Activated T-cell treated with anti-CD3 and anti-CD28 coated beads, Interleukin-2, amount 50 U/mL, for 24 hours (primary cell): ENCODE results near the gene TUBG1.
A peak's percentile ranks its signal among the peaks of the same experiment; 100 is the strongest.

Experiments
- DNase-seq: peaks from one replicate; pipeline ENCODE4 v3.0.0-alpha.2; 2020
- H3K27ac Mint-ChIP-seq: 2 replicates; pipeline ENCODE4 v1.8.0; 2020; ENCODE audit warnings: mild to moderate bottlenecking, mixed read lengths
- H3K27me3 Mint-ChIP-seq: 2 replicates; pipeline ENCODE4 v1.8.0; 2020; ENCODE audit warnings: mixed read lengths
- H3K36me3 Mint-ChIP-seq: 2 replicates; pipeline ENCODE4 v1.8.0; 2020; ENCODE audit warnings: low read depth, mixed read lengths
- H3K4me1 Mint-ChIP-seq: 2 replicates; pipeline ENCODE4 v1.8.0; 2020; ENCODE audit warnings: low read depth, mixed read lengths
- H3K4me3 Mint-ChIP-seq: 2 replicates; pipeline ENCODE4 v1.8.0; 2020; ENCODE audit warnings: mild to moderate bottlenecking, moderate library complexity, mixed read lengths
- H3K9me3 Mint-ChIP-seq: 2 replicates; pipeline ENCODE4 v1.8.0; 2020; ENCODE audit warnings: mixed read lengths

The TUBG1 gene

GRCh38 chr17:42609182-42609813 is at the start of gene TUBG1, which contains the start of gene RETREG3:
Gene TUBG1, plus strand, starts transcription at chr17:42609683. Its CDS starts 55 bp downstream, at chr17:42609738.
Gene RETREG3, minus strand, starts transcription at chr17:42609374. Its CDS starts 50 bp downstream, at chr17:42609324.
- Mint-ChIP-seq H3K27ac (peak within 1 kb of the TSS; percentile 97), H3K36me3 (peaks cover 59% of the 10 kb centered on the region), H3K4me3 (peak within 1 kb of the TSS; percentile 100), H3K4me1 (peaks cover 44% of the 10 kb centered on the region), H3K27me3 (no peaks in the 10 kb centered on the region), H3K9me3 (no peaks in the 10 kb centered on the region)
- DNase-seq, result peak; percentile 99

GRCh38 chr17:42560246-42560645 is 49.2 kb upstream of the TUBG1 start:
- no peaks in the 10 kb centered on the region for H3K9me3 Mint-ChIP-seq
- peaks cover 34% of the 10 kb centered on the region for H3K36me3 Mint-ChIP-seq
- no peak overlapping the region for H3K27ac Mint-ChIP-seq
- no peak for DNase-seq
- H3K4me3 Mint-ChIP-seq, result peak overlapping the region; percentile 71
- H3K27me3 Mint-ChIP-seq, result no peaks in the 10 kb centered on the region
- H3K4me1 Mint-ChIP-seq, result peaks cover 38% of the 10 kb centered on the region

GRCh38 chr17:42561897-42562387 is 47.5 kb upstream of the TUBG1 start, which contains the start of gene COASY:
Gene COASY, plus strand, starts transcription at chr17:42562148. Its CDS starts 475 bp downstream, at chr17:42562623.
- peaks cover 42% of the 10 kb centered on the region for H3K4me1 Mint-ChIP-seq
- peak; percentile 93 for DNase-seq
- H3K27me3 Mint-ChIP-seq, result no peaks in the 10 kb centered on the region
- H3K4me3 Mint-ChIP-seq, result peak within 1 kb of the TSS; percentile 96
- H3K9me3 Mint-ChIP-seq, result no peaks in the 10 kb centered on the region
- peaks cover 49% of the 10 kb centered on the region for H3K36me3 Mint-ChIP-seq
- peak within 1 kb of the TSS; percentile 99 for H3K27ac Mint-ChIP-seq

GRCh38 chr17:42562388-42563142 is 46.9 kb upstream of the TUBG1 start:
- no peak for DNase-seq
- no peaks in the 10 kb centered on the region for H3K9me3 Mint-ChIP-seq
- H3K27ac Mint-ChIP-seq, result peak overlapping the region; percentile 99
- H3K36me3 Mint-ChIP-seq, result peaks cover 55% of the 10 kb centered on the region
- H3K27me3 Mint-ChIP-seq, result no peaks in the 10 kb centered on the region
- H3K4me1 Mint-ChIP-seq, result peaks cover 43% of the 10 kb centered on the region
- peak overlapping the region; percentile 96 for H3K4me3 Mint-ChIP-seq

- Mint-ChIP-seq H3K9me3 (no peaks in the 10 kb centered on the region), H3K27ac (peak overlapping the region; percentile 99), H3K36me3 (peaks cover 60% of the 10 kb centered on the region), H3K4me3 (peak overlapping the region; percentile 96), H3K27me3 (no peaks in the 10 kb centered on the region), H3K4me1 (peaks cover 47% of the 10 kb centered on the region)
- no peak for DNase-seq
These were observed 46.4 kb upstream of the TUBG1 start for GRCh38 chr17:42563143-42563509.

GRCh38 chr17:42563543-42563942 is 45.9 kb upstream of the TUBG1 start:
- H3K27me3 Mint-ChIP-seq, result no peaks in the 10 kb centered on the region
- no peaks in the 10 kb centered on the region for H3K9me3 Mint-ChIP-seq
- peaks cover 63% of the 10 kb centered on the region for H3K36me3 Mint-ChIP-seq
- peak overlapping the region; percentile 96 for H3K4me3 Mint-ChIP-seq
- H3K27ac Mint-ChIP-seq, result peak overlapping the region; percentile 99
- DNase-seq, result no peak
- peaks cover 49% of the 10 kb centered on the region for H3K4me1 Mint-ChIP-seq

GRCh38 chr17:42563950-42564349 is 45.5 kb upstream of the TUBG1 start:
- Mint-ChIP-seq H3K9me3 (no peaks in the 10 kb centered on the region), H3K27ac (peak overlapping the region; percentile 99), H3K4me1 (peaks cover 53% of the 10 kb centered on the region), H3K36me3 (peaks cover 67% of the 10 kb centered on the region), H3K27me3 (no peaks in the 10 kb centered on the region), H3K4me3 (peak overlapping the region; percentile 96)
- DNase-seq, result no peak

- H3K27me3 Mint-ChIP-seq, result no peaks in the 10 kb centered on the region
- H3K36me3 Mint-ChIP-seq, result peaks cover 78% of the 10 kb centered on the region
- H3K9me3 Mint-ChIP-seq, result no peaks in the 10 kb centered on the region
- peak overlapping the region; percentile 99 for H3K27ac Mint-ChIP-seq
- H3K4me3 Mint-ChIP-seq, result peak overlapping the region; percentile 96
- peaks cover 62% of the 10 kb centered on the region for H3K4me1 Mint-ChIP-seq
- no peak for DNase-seq
These were observed 44.5 kb upstream of the TUBG1 start for GRCh38 chr17:42564815-42565522.

- Mint-ChIP-seq H3K4me3 (peak overlapping the region; percentile 95), H3K36me3 (peaks cover 85% of the 10 kb centered on the region), H3K27me3 (no peaks in the 10 kb centered on the region), H3K27ac (peak overlapping the region; percentile 98), H3K4me1 (peaks cover 65% of the 10 kb centered on the region), H3K9me3 (no peaks in the 10 kb centered on the region)
- DNase-seq, result no peak
These were observed 43.8 kb upstream of the TUBG1 start for GRCh38 chr17:42565523-42566214.

- no peaks in the 10 kb centered on the region for H3K27me3 Mint-ChIP-seq
- H3K4me1 Mint-ChIP-seq, result peaks cover 67% of the 10 kb centered on the region
- peak overlapping the region; percentile 98 for H3K27ac Mint-ChIP-seq
- peak overlapping the region; percentile 95 for H3K4me3 Mint-ChIP-seq
- no peaks in the 10 kb centered on the region for H3K9me3 Mint-ChIP-seq
- H3K36me3 Mint-ChIP-seq, result peaks cover 91% of the 10 kb centered on the region
- no peak for DNase-seq
These were observed 43.1 kb upstream of the TUBG1 start for GRCh38 chr17:42566215-42566882.

GRCh38 chr17:42566883-42567573 is 42.5 kb upstream of the TUBG1 start, which contains the start of gene MLX:
Gene MLX, plus strand, starts transcription at chr17:42567100. Its CDS starts 25 bp downstream, at chr17:42567125.
- Mint-ChIP-seq H3K27me3 (no peaks in the 10 kb centered on the region), H3K27ac (peak within 1 kb of the TSS; percentile 98), H3K4me1 (peaks cover 65% of the 10 kb centered on the region), H3K4me3 (peak within 1 kb of the TSS; percentile 95), H3K36me3 (peaks cover 95% of the 10 kb centered on the region), H3K9me3 (no peaks in the 10 kb centered on the region)
- peak; percentile 94 for DNase-seq

GRCh38 chr17:42568341-42569111 is 41.0 kb upstream of the TUBG1 start:
- H3K4me1 Mint-ChIP-seq, result peaks cover 64% of the 10 kb centered on the region
- DNase-seq, result no peak
- peak overlapping the region; percentile 98 for H3K27ac Mint-ChIP-seq
- H3K27me3 Mint-ChIP-seq, result no peaks in the 10 kb centered on the region
- H3K36me3 Mint-ChIP-seq, result peaks cover 95% of the 10 kb centered on the region
- H3K9me3 Mint-ChIP-seq, result no peaks in the 10 kb centered on the region
- H3K4me3 Mint-ChIP-seq, result peak overlapping the region; percentile 95
